Stimulated activated effector memory CD8-positive, alpha-beta T cell treated with anti-CD3 and anti-CD28 coated beads, Interleukin-12 subunit alpha, Interleukin-12 subunit beta, amount 100 ng/mL, for 72 hours (primary cell): Measurements from ENCODE around the gene SMIM15.
"Not testable (repeated sequence)": the region's sequence is repeated elsewhere in the genome, so short reads cannot be mapped to it uniquely, and the experiment has no call there.

Experiments
- ATAC-seq: fragments of 150-1000 bp; cut with Tn5 transposase; 2 replicates; pipeline ENCODE4 v1.10.0; 2021
- DNase-seq, 2 donors: peaks; one replicate each; pipeline ENCODE4 v3.0.0; 2021 to 2022; ENCODE audit warnings: low spot score in 2 of 2
- H3K27ac Mint-ChIP-seq: one replicate; pipeline ENCODE4 v1.8.0; 2022; ENCODE audit warnings: mild to moderate bottlenecking, mixed read lengths
- H3K36me3 Mint-ChIP-seq: one replicate; pipeline ENCODE4 v1.8.0; 2022; ENCODE audit warnings: mild to moderate bottlenecking, mixed read lengths
- H3K4me1 Mint-ChIP-seq: one replicate; pipeline ENCODE4 v1.8.0; 2022; ENCODE audit warnings: mixed read lengths
- H3K4me3 Mint-ChIP-seq: one replicate; pipeline ENCODE4 v1.8.0; 2022; ENCODE audit warnings: mild to moderate bottlenecking, mixed read lengths
- H3K9me3 Mint-ChIP-seq: one replicate; pipeline ENCODE4 v1.8.0; 2022; ENCODE audit warnings: mixed read lengths

SMIM15 gene

GRCh38 chr5:61162010-61162831 lies at the start of gene SMIM15:
SMIM15 (minus strand) TSS chr5:61162468; CDS start chr5:61160171, 2,297 bp downstream.
- peak within 1 kb of the TSS; percentile 99 for H3K27ac Mint-ChIP-seq
- ATAC-seq: peak; percentile 95
- peak within 1 kb of the TSS; percentile 98 for H3K4me3 Mint-ChIP-seq
- peaks cover 40% of the 10 kb centered on the region for H3K4me1 Mint-ChIP-seq
- peaks cover 59% of the 10 kb centered on the region for H3K36me3 Mint-ChIP-seq
- no peaks in the 10 kb centered on the region for H3K9me3 Mint-ChIP-seq
- peak; percentile 70 to 91 for DNase-seq

GRCh38 chr5:61207884-61208283 lies 45.6 kb upstream of the SMIM15 start:
- Mint-ChIP-seq H3K9me3 (peaks cover 3% of the 10 kb centered on the region), H3K4me3 (no peak overlapping the region), H3K27ac (no peak overlapping the region), H3K4me1 (peaks cover 10% of the 10 kb centered on the region), H3K36me3 (no peaks in the 10 kb centered on the region)
- DNase-seq: no peak
- no peak for ATAC-seq

GRCh38 chr5:61205013-61205412 lies 42.7 kb upstream of the SMIM15 start:
- Mint-ChIP-seq H3K27ac (no peak overlapping the region), H3K4me3 (no peak overlapping the region), H3K36me3 (no peaks in the 10 kb centered on the region), H3K9me3 (peaks cover 3% of the 10 kb centered on the region), H3K4me1 (peaks cover 20% of the 10 kb centered on the region)
- ATAC-seq: no peak
- DNase-seq: no peak

- peak overlapping the region; percentile 21 for H3K4me3 Mint-ChIP-seq
- H3K36me3 Mint-ChIP-seq: no peaks in the 10 kb centered on the region
- DNase-seq: no peak
- H3K9me3 Mint-ChIP-seq: peaks cover 10% of the 10 kb centered on the region
- H3K4me1 Mint-ChIP-seq: peaks cover 20% of the 10 kb centered on the region
- peak; percentile 99 for ATAC-seq
- peak overlapping the region; percentile 72 for H3K27ac Mint-ChIP-seq
Measured at GRCh38 chr5:61202213-61202612, 39.9 kb upstream of the SMIM15 start.

GRCh38 chr5:61200582-61201155 lies 38.4 kb upstream of the SMIM15 start:
- Mint-ChIP-seq H3K36me3 (no peaks in the 10 kb centered on the region), H3K9me3 (peaks cover 10% of the 10 kb centered on the region), H3K4me3 (no peak overlapping the region), H3K4me1 (peaks cover 20% of the 10 kb centered on the region), H3K27ac (no peak overlapping the region)
- DNase-seq: no peak
- ATAC-seq: no peak

- ATAC-seq: no peak
- H3K9me3 Mint-ChIP-seq: peaks cover 7% of the 10 kb centered on the region
Measured at GRCh38 chr5:61198606-61199005, 36.3 kb upstream of the SMIM15 start.

GRCh38 chr5:61187826-61188225 lies 25.6 kb upstream of the SMIM15 start:
- H3K36me3 Mint-ChIP-seq, H3K4me1 Mint-ChIP-seq, DNase-seq, H3K4me3 Mint-ChIP-seq, H3K27ac Mint-ChIP-seq, H3K9me3 Mint-ChIP-seq, ATAC-seq: not testable (repeated sequence)

More at GRCh38 chr5:61198606-61199005, 36.3 kb upstream of the SMIM15 start:
- H3K36me3 Mint-ChIP-seq: no peaks in the 10 kb centered on the region
- peaks cover 17% of the 10 kb centered on the region for H3K4me1 Mint-ChIP-seq
- no peak overlapping the region for H3K27ac Mint-ChIP-seq
- H3K4me3 Mint-ChIP-seq: no peak overlapping the region
- no peak for DNase-seq

- H3K36me3 Mint-ChIP-seq, DNase-seq, ATAC-seq, H3K9me3 Mint-ChIP-seq, H3K27ac Mint-ChIP-seq, H3K4me3 Mint-ChIP-seq, H3K4me1 Mint-ChIP-seq: not testable (repeated sequence)
Measured at GRCh38 chr5:61187352-61187751, 25.1 kb upstream of the SMIM15 start.

GRCh38 chr5:61186634-61187033 lies 24.4 kb upstream of the SMIM15 start:
- ATAC-seq: no peak
- Mint-ChIP-seq H3K4me1 (no peaks in the 10 kb centered on the region), H3K27ac (no peak overlapping the region), H3K36me3 (no peaks in the 10 kb centered on the region), H3K9me3 (no peaks in the 10 kb centered on the region), H3K4me3 (no peak overlapping the region)
- DNase-seq: no peak

- no peaks in the 10 kb centered on the region for H3K9me3 Mint-ChIP-seq
- H3K27ac Mint-ChIP-seq: no peak overlapping the region
- H3K4me3 Mint-ChIP-seq: no peak overlapping the region
- H3K4me1 Mint-ChIP-seq: no peaks in the 10 kb centered on the region
- ATAC-seq (no peak), DNase-seq (no peak)
- H3K36me3 Mint-ChIP-seq: no peaks in the 10 kb centered on the region
Measured at GRCh38 chr5:61184708-61185107, 22.4 kb upstream of the SMIM15 start.

GRCh38 chr5:61183538-61183937 lies 21.3 kb upstream of the SMIM15 start:
- Mint-ChIP-seq H3K9me3 (no peaks in the 10 kb centered on the region), H3K36me3 (no peaks in the 10 kb centered on the region), H3K4me1 (no peaks in the 10 kb centered on the region), H3K4me3 (no peak overlapping the region), H3K27ac (no peak overlapping the region)
- DNase-seq (no peak), ATAC-seq (no peak)

GRCh38 chr5:61182449-61182848 lies 20.2 kb upstream of the SMIM15 start:
- no peak overlapping the region for H3K27ac Mint-ChIP-seq
- H3K4me1 Mint-ChIP-seq: no peaks in the 10 kb centered on the region
- no peak overlapping the region for H3K4me3 Mint-ChIP-seq
- H3K36me3 Mint-ChIP-seq: no peaks in the 10 kb centered on the region
- DNase-seq (no peak), ATAC-seq (no peak)
- H3K9me3 Mint-ChIP-seq: no peaks in the 10 kb centered on the region

GRCh38 chr5:61180886-61181285 lies 18.6 kb upstream of the SMIM15 start:
- DNase-seq (no peak), ATAC-seq (no peak)
- Mint-ChIP-seq H3K36me3 (no peaks in the 10 kb centered on the region), H3K9me3 (no peaks in the 10 kb centered on the region), H3K4me1 (no peaks in the 10 kb centered on the region), H3K27ac (no peak overlapping the region), H3K4me3 (no peak overlapping the region)

- Mint-ChIP-seq H3K4me3 (no peak overlapping the region), H3K36me3 (no peaks in the 10 kb centered on the region), H3K9me3 (no peaks in the 10 kb centered on the region), H3K4me1 (no peaks in the 10 kb centered on the region), H3K27ac (no peak overlapping the region)
- DNase-seq (no peak), ATAC-seq (no peak)
Measured at GRCh38 chr5:61178702-61179101, 16.4 kb upstream of the SMIM15 start.

- no peaks in the 10 kb centered on the region for H3K9me3 Mint-ChIP-seq
- DNase-seq: no peak
- no peaks in the 10 kb centered on the region for H3K36me3 Mint-ChIP-seq
- no peak for ATAC-seq
- H3K27ac Mint-ChIP-seq: no peak overlapping the region
- H3K4me3 Mint-ChIP-seq: no peak overlapping the region
- H3K4me1 Mint-ChIP-seq: no peaks in the 10 kb centered on the region
Measured at GRCh38 chr5:61177716-61178115, 15.4 kb upstream of the SMIM15 start.

- Mint-ChIP-seq H3K4me3 (no peak overlapping the region), H3K27ac (no peak overlapping the region)
- no peak for ATAC-seq
Measured at GRCh38 chr5:61177070-61177469, 14.8 kb upstream of the SMIM15 start.

More at GRCh38 chr5:61177070-61177469, 14.8 kb upstream of the SMIM15 start:
- Mint-ChIP-seq H3K9me3 (no peaks in the 10 kb centered on the region), H3K4me1 (no peaks in the 10 kb centered on the region), H3K36me3 (no peaks in the 10 kb centered on the region)
- DNase-seq: no peak
